ENCODE results near the gene RASGRP2. TPM values are rescaled to one million over a fixed set of nuclear protein-coding genes. Genes with fewer than 3 reads are reported as not detected.

Gene RASGRP2
- total and polyA plus RNA-seq, 2 of the 8 experiments (the other 6 are each of a cell fraction or from before 2014, with no cell fraction given), result 40.6 to 45.7 TPM

DNA sequence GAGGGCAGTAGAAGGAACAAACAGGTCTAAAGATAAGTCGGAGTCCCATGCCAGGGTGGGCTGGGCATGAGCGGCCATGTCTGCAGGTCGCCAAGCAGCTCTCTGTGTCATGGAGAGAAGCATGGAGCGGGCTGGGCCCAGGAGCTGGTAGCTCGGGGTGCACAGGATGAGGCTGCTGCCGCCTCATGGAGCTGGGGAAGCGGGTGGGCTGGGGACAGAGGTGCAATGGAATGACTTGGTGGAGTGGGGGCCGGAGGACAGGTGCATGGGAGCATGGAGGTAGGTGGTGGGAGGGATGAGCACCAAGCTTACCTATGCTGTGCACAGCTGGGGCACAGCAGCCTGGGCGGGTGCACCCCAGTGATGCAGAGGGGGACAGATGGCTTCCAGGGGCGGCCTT lies 24.5 kb downstream of the RASGRP2 start:
- no peak overlapping the region for H2BK120ac ChIP-seq (replicated peaks; ENCODE audit: low read depth, low read length)
- no peak overlapping the region for H3K23ac ChIP-seq (ENCODE audit: insufficient read length)
- no peak overlapping the region for H3K18ac ChIP-seq (ENCODE audit: extremely low read depth, low read length)
- ChIA-PET CTCF (ENCODE audit: partially characterized antibody) (interaction anchor here (0.7 to 4.7 kb wide), 6 partner anchors 10 to 69 kb away, joined by 3 to 30 read pairs (median 4); partner anchors contain the start of gene RASGRP2), POLR2A (ENCODE audit: partially characterized antibody) (interaction anchor here (1.2 to 1.4 kb wide), 2 partner anchors 15 to 44 kb away, joined by 3 to 4 read pairs; no protein-coding TSS in a partner anchor)
- no peak overlapping the region for H2BK15ac ChIP-seq (ENCODE audit: low read length)
- H4K5ac ChIP-seq (ENCODE audit: insufficient read length, low read depth, low read length), result no peak overlapping the region
- no peak overlapping the region for H4K91ac ChIP-seq (replicated peaks; ENCODE audit: insufficient read length, low read length)
- no peak overlapping the region for H4K8ac ChIP-seq (ENCODE audit: extremely low read depth, insufficient read depth, low read length)
- FAIRE-seq (no peak), DNase-seq (ENCODE audit: low read depth in 1 of 2, low spot score in 2 of 2) (no peak)
- H3K9ac ChIP-seq (replicated peaks in 1 of 4; ENCODE audit: extremely low read depth in 1 of 4, low read depth in 3 of 4, low read length in 3 of 4), result no peak overlapping the region
- no peak overlapping the region for H2BK5ac ChIP-seq (ENCODE audit: low read depth, low read length)
- no peak overlapping the region for H2BK20ac ChIP-seq (ENCODE audit: low read length)
- no peak overlapping the region for H2AK5ac ChIP-seq (ENCODE audit: low read depth, low read length)
- no peaks in the 10 kb centered on the region for H3K79me1 ChIP-seq (ENCODE audit: low read depth, low read length)
- H3K27ac ChIP-seq (ENCODE audit: low read depth, low read length), result no peak overlapping the region
- H3K56ac ChIP-seq (replicated peaks; ENCODE audit: insufficient read length, low read depth, low read length), result no peak overlapping the region
- TF ChIP-seq CBX5 (IDR thresholded peaks at IDR 0.05; ENCODE audit: low read depth, low read length), result no peak
- H3K4me2 ChIP-seq (ENCODE audit: insufficient read depth in 1 of 2, low read depth in 2 of 2, low read length in 2 of 2), result no peak overlapping the region
- H3K4me3 ChIP-seq (ENCODE audit: extremely low read depth in 1 of 4, insufficient read depth in 2 of 4, low read depth in 3 of 4, low read length in 4 of 4), result no peak overlapping the region
- no peak overlapping the region for H3K14ac ChIP-seq (ENCODE audit: insufficient read length)
- WGBS, 2 experiments (ENCODE audit: extremely low coverage in 1 of 2, insufficient coverage in 1 of 2, insufficient read length in 1 of 2, insufficient replicate concordance in 2 of 2, low coverage in 1 of 2, low lambda C conversion rate in 2 of 2, missing lambda C conversion rate in 1 of 2), result 87% methylated on average over 10 of the region's 10 CpGs; no CpG with 5 or more reads in 1 of the 2 experiments
- H3K4ac ChIP-seq (replicated peaks; ENCODE audit: insufficient read length, low read depth, low read length), result no peak overlapping the region
- H3K79me2 ChIP-seq (ENCODE audit: control insufficient read depth in 1 of 2, insufficient read depth in 2 of 2, low read length in 2 of 2), result no peaks in the 10 kb centered on the region
- no peak overlapping the region for H2BK12ac ChIP-seq (ENCODE audit: low read depth, low read length)
- peaks cover 3 to 19% (median 11%) of the 10 kb centered on the region in 4 experiments; a peak in 6 of 7 replicates for H3K4me1 ChIP-seq (replicated peaks in 1 of 4; ENCODE audit: control insufficient read depth in 3 of 4, insufficient read depth in 4 of 4, low read length in 3 of 4)
- H3K36me3 ChIP-seq (ENCODE audit: control insufficient read depth in 2 of 4, insufficient read depth in 4 of 4, low read length in 3 of 4), result no peaks in the 10 kb centered on the region
- H2AFZ ChIP-seq (ENCODE audit: low read length), result no peak overlapping the region
- peaks cover 8% of the 10 kb centered on the region; the same call in 1 of the 2 replicates for H3K23me2 ChIP-seq (ENCODE audit: low read depth, low read length)
- peaks cover 0 to 4% of the 10 kb centered on the region in 2 experiments for H4K20me1 ChIP-seq (replicated peaks in 1 of 2; ENCODE audit: control insufficient read depth in 1 of 2, insufficient read depth in 2 of 2, low read length in 2 of 2)
- H3K27me3 ChIP-seq (replicated peaks in 1 of 4; ENCODE audit: control insufficient read depth in 3 of 4, extremely low read depth in 1 of 4, insufficient read depth in 3 of 4, low read length in 3 of 4), result peaks cover 7 to 31% (median 23%) of the 10 kb centered on the region in 4 experiments
- H3K9me3 ChIP-seq (ENCODE audit: insufficient read depth in 2 of 2, low read depth in 1 of 2, low read length in 1 of 2), result no peaks in the 10 kb centered on the region
